ENCODE data around the gene EEF1AKMT2.

GRCh38 chr10:124829447-124830115 is 37.9 kb upstream of the EEF1AKMT2 start:
- TF ChIP-seq CTCF (IDR thresholded peaks at IDR 0.05) (no peak), EP300 (IDR thresholded peaks at IDR 0.05; ENCODE audit: borderline replicate concordance in 1 of 2, low read depth in 1 of 2, low read length in 1 of 2) (no peak), FOXM1 (IDR thresholded peaks at IDR 0.05; ENCODE audit: low read depth) (no peak), RAD21 (IDR thresholded peaks at IDR 0.05; ENCODE audit: low read length) (no peak), RXRA (IDR thresholded peaks at IDR 0.05; ENCODE audit: borderline replicate concordance, low read depth) (no peak), ZBTB33 (IDR thresholded peaks at IDR 0.05; ENCODE audit: borderline replicate concordance, low read depth) (no peak), USF1 (IDR thresholded peaks at IDR 0.05; ENCODE audit: borderline replicate concordance, low read depth) (no peak), RCOR1 (IDR thresholded peaks at IDR 0.05; ENCODE audit: low read length) (no peak), MXI1 (IDR thresholded peaks at IDR 0.05; ENCODE audit: low read depth, low read length) (no peak), IRF3 (IDR thresholded peaks at IDR 0.05; ENCODE audit: low read depth, low read length) (no peak), POLR2AphosphoS5 (IDR thresholded peaks at IDR 0.05; ENCODE audit: low read depth, low read length) (no peak), NRF1 (IDR thresholded peaks at IDR 0.05; ENCODE audit: low read depth, low read length) (no peak)

Data from SK-N-SH (cell line).